ENCODE data around the gene SPRYD3.

SPRYD3 gene

GRCh38 chr12:53082637-53083175 is 3.5 kb upstream of the SPRYD3 start:
- DNase-seq, result no peak

GRCh38 chr12:53078425-53079225 is 565 bp downstream of the SPRYD3 start:
- peak; percentile 73 for DNase-seq

- DNase-seq, result no peak
These were observed 2.2 kb downstream of the SPRYD3 start for GRCh38 chr12:53077030-53077429.

- DNase-seq, result no peak
These were observed 2.7 kb downstream of the SPRYD3 start for GRCh38 chr12:53076461-53076860.

GRCh38 chr12:53074999-53075370 is 4.2 kb downstream of the SPRYD3 start:
- DNase-seq, result no peak

- no peak for DNase-seq
These were observed 4.7 kb downstream of the SPRYD3 start for GRCh38 chr12:53074283-53074998.

- no peak for DNase-seq
These were observed 5.3 kb downstream of the SPRYD3 start for GRCh38 chr12:53073881-53074280.

GRCh38 chr12:53071591-53072551 is 7.3 kb downstream of the SPRYD3 start:
- DNase-seq, result peak; percentile 10

- DNase-seq, result no peak
These were observed 8.2 kb downstream of the SPRYD3 start for GRCh38 chr12:53070877-53071492.

GRCh38 chr12:53069621-53070410 is 9.4 kb downstream of the SPRYD3 start:
- DNase-seq, result no peak

GRCh38 chr12:53068811-53069585 is 10.2 kb downstream of the SPRYD3 start:
- no peak for DNase-seq

GRCh38 chr12:53067993-53068770 is 11.0 kb downstream of the SPRYD3 start:
- peak; percentile 1 for DNase-seq

- no peak for DNase-seq
These were observed 11.9 kb downstream of the SPRYD3 start for GRCh38 chr12:53067074-53067992.

- peak; percentile 71 for DNase-seq
These were observed 12.9 kb downstream of the SPRYD3 start for GRCh38 chr12:53065975-53066931.

GRCh38 chr12:53065470-53065869 is 13.7 kb downstream of the SPRYD3 start:
- DNase-seq, result no peak

GRCh38 chr12:53064613-53065436 is 14.4 kb downstream of the SPRYD3 start:
- peak; percentile 17 for DNase-seq
